A204.1 (cell line): ENCODE data around the gene TRAF3IP3.

Source experiments
- FAIRE-seq: peaks from 2 replicates; lab custom pipeline; 2012; peaks lifted over from hg19 to GRCh38; lab: Jason Lieb, UNC

TRAF3IP3 gene

GRCh38 chr1:209802117-209802779 is 46.4 kb downstream of the TRAF3IP3 start:
- FAIRE-seq, result no peak

DNA sequence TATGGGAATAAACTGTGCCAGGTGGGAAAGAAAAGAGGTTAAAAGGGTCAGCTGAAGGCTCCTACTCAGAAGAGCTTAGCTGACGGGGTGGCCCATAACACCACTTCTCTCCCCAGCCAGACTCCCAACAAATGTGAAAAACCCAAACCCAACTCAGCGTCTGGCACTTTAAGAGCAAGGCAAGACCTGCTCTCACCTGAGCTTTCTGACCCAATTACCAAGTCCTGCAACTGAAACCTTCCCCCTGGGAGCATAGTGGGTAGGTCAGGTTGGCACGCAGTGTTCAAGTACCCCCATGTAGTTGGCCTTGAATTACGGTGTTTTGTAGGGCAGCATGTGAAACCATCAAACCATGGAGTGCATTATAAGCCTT is 46.9 kb downstream of the TRAF3IP3 start:
- no peak for FAIRE-seq

GRCh38 chr1:209803568-209803967 is 47.7 kb downstream of the TRAF3IP3 start:
- FAIRE-seq, result no peak

DNA sequence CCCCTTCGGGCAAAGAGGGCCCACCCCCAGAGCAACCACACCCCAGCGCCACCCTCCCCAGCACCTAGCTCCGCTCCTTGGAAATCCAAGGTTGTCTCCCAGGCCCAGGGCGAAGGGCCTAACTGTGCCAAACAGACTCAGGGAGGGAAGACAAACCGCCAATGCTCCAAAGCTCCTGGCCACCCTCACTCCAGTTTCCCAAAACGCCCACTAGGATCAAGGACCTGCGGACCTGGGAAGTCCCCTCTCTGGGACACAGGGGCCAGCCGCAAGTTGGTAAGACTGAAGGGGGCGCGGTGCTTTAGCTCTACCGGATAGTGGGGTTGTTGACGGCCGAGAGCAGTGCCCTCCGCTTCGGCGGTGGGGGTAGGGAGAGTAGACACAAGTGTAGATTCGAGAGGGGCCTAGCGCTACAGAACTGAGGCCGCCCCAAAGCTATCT is 49.5 kb downstream of the TRAF3IP3 start:
- no peak for FAIRE-seq

DNA sequence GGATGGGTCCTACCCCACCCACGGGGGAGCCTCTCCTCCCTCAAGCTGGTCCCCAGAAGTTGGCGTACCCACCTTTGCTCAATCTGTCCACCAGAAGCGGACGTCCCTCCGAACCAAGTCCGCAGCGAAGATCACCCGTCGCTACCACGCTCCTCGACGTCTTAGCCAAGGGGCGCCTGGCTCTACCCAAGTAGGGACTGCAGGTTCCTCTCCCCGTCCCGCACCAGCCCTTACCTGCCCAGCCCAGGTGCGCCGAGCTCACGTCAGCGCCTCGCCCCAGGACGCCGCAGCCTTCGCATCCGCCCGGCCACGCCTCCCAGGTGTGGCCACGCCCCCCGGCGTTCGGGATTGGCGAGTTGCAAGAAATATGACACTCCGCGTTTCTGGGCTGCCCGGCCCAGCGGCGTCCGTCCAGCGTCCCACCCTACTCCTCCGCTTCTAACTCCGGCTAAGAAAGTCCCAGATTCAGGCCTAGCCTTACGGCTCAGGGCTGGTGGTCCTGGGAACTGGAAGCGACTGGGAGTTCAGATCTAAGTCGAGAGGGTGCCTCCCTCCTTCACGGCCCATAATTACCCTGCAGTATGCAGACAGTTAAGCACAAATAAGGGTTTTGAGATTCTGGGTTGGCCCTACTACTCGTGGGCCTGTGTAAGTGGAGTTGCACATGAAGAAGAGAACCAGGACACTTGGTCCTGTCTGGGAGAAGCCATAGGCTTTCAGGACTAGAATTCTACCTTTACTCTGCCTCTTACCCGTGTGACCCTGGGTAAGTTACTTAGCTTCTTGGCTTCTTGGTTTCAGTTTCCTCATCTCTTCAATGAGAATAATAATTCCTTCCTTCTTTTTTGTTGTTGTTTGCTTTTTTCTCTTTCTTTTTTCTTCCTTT is 50.3 kb downstream of the TRAF3IP3 start, which contains the start of gene IRF6:
IRF6 (minus strand) TSS at position 268 of the 886 bp plus-strand sequence. CDS start 4,729 bp downstream, outside the sequence.
- FAIRE-seq, result no peak

- no peak for FAIRE-seq
These were observed 51.7 kb downstream of the TRAF3IP3 start for GRCh38 chr1:209807509-209807908.

GRCh38 chr1:209808059-209808581 is 52.3 kb downstream of the TRAF3IP3 start:
- FAIRE-seq, result no peak

GRCh38 chr1:209809611-209810010 is 53.8 kb downstream of the TRAF3IP3 start:
- FAIRE-seq, result no peak

DNA sequence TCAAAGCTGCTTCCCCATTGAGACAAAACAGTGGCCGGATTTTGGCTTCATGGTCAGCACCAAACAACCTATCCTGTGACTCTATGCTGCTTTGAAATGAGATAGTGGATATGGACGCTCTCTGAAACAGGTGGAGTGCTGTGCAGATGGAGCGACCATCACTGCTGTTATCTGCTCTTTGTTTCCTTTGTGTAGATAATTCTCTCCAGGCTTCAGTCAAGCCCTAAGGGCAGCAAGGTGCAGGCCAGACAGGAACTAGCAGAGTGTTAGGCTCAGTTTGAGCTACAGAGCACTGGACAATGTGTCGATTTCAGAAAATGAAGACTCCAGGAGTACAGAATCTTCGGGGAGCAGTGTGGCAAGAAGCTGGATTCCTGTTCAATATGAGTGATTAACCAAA is 54.9 kb downstream of the TRAF3IP3 start:
- FAIRE-seq, result no peak

DNA sequence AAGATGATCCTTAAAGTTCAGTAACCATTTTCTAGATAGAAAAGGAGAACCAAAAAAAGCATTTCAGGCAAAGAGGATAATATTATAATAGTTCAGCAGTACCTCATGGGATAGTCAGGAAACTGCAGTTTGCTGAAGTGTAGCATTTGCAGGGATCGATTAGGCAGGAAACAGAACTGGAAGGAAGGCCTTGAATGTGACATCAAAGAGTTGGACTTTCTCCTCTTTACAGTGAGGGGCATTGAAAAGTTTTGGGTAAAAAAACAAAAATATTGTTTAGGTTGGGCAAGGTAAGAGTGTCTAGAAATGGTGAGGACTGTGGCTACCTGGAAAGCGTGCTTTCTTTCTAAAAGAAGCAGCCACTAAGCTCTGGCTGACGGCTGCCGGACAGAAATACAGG is 58.0 kb downstream of the TRAF3IP3 start:
- FAIRE-seq, result no peak

DNA sequence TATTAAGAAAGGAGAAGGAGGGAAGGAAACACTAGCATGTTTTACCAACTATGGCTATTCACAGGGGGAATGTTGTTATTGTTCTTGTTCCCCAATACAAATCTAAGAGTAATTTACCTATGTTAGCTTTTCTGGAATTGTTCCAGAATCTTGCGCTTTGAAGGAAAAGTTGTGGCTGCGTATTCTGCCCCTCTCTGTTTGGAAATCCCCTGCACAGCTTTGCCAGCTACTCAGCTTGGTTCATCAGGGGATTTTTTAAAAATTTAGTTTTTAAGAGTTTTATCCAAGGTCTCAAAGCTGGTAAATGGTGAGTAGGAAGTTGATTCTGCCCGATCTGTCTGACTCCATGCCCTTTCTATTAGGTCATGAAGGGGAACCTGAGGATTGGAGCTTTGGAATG is 59.6 kb downstream of the TRAF3IP3 start:
- FAIRE-seq, result no peak

DNA sequence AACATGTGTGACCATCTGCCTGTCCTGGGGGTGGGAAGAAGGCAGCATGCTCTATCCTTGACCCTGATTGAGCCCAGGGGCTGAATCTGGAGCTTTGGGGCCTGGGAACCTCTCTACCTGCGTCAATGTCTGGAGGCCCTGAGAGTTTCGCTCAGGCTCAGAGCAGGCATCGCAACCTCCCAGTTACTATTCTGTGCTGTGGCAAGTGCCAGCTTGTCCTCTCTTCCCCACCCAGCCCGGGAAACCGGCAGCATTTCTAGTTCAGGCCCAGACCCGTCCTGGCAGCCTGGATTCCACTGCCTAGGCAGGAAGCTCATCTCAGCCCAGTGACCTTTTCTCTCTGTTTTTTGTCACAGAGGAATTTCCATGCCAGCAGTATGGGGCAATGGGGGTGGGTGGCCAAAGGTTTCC is 60.1 kb downstream of the TRAF3IP3 start:
- FAIRE-seq, result no peak

DNA sequence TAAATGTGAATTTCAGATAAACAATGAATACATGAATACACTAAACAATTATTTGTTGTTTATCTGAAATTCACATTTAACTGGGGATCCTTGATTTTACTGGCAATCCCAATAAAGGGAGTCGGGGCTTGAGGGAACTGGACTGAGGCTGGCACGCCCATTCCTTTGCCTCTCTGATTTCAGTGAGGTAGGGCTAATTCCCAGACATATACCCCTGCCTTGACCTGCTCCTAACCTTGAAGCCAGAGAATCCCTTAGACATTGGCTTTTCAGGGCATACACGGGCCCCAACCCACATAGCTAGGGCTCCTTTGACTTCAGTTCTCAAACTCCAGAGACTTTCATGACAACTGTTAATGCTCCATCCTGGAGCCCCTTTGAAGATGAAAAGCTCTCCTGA is 61.1 kb downstream of the TRAF3IP3 start:
- no peak for FAIRE-seq

- FAIRE-seq, result no peak
These were observed 61.8 kb downstream of the TRAF3IP3 start for GRCh38 chr1:209817691-209818090.

DNA sequence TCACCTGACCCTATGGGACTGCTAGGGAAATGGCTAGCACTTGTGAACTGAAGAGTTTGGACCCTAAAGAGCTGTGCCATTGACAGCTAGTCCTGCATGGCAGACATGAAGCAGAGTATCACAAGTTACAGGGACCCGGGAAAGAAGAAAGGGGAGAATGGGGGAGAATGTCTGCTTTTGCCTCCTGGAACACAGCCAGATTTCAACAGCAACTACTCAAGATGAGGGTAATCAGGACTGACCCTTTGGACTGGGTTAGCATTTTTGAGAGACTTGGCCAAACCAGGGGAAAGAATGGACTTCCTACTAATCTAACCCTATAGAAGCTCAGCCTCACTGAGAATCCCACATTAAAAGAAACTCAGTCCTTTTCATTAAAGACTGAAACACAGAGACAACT is 63.2 kb downstream of the TRAF3IP3 start:
- FAIRE-seq, result no peak

DNA sequence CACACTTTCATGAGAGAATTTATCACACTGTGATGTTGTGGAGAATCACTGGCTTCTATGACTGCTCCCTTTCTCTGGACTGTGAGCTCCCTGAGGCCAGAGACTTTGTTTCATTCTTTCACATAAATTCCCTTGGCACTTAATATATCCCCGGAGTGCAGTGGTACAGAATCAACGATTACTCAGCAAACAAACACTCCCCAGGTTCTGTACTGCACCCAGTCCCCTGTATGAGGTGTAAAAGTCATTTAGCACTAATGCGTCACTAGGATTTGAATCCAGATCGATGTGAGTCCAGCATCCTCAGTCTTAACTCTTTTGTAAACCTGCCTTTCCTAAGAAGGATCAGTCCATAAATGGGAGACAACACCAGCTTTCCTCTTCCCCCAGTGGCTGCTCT is 65.1 kb downstream of the TRAF3IP3 start:
- no peak for FAIRE-seq

DNA sequence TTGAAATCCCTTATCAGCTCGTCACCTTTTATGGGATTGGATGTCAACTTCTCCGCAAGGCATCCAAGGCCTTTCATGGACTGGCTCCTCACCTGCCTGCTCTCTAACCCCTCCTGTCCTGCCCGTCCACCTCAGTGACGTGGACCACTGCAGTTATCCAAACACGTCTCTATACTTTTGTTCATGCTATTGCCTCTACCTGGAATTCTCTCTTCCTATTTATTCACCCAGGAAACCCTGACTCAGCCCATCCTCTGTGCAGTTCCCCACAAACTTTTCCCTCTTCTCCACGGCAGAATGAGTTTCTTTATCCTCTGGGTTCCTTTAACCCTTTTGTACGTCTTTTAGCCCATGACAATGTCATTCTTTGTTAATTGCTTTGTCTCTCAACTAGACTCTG is 66.9 kb downstream of the TRAF3IP3 start:
- no peak for FAIRE-seq

GRCh38 chr1:209823143-209824041 is 67.5 kb downstream of the TRAF3IP3 start:
- FAIRE-seq, result peak; percentile 70

DNA sequence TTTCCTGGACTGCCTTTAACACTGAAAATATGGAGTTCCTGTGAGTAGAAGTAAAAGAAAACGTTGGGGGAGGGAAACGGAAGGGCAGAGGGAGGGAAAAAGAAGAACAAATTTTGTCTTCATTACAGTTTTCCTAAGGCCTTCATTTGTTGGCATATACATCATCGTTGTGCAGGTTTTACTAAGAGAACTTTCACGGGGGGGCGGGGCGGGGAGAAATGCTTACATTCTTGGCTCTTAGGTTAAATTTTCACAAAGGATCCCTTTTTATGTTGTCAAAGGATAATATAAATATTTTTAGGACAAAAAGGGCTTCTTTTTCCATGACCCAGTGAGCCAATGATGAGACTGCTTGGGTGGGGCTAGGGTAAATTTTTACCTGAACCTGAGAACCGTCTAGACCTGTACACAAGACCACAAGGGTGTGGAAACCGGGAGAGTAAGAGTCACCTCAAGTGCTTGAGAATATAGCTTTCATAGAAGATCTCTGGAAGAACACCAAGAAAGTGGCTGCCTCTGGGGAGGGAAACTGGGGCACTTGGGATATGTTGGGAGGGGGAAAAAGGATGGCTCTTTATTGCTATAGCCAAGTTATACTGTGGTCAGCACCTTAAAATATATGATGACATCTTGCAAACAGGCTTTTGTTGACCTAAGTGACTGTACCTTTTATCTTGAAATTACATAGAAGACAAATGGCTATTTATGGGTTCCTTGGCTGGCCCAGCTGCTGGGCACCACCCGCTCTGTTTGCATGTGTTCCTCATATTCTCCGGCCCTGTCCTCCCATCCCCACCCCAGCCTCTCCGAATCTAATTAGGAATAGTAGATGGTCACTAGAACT is 70.0 kb downstream of the TRAF3IP3 start:
- FAIRE-seq, result no peak

DNA sequence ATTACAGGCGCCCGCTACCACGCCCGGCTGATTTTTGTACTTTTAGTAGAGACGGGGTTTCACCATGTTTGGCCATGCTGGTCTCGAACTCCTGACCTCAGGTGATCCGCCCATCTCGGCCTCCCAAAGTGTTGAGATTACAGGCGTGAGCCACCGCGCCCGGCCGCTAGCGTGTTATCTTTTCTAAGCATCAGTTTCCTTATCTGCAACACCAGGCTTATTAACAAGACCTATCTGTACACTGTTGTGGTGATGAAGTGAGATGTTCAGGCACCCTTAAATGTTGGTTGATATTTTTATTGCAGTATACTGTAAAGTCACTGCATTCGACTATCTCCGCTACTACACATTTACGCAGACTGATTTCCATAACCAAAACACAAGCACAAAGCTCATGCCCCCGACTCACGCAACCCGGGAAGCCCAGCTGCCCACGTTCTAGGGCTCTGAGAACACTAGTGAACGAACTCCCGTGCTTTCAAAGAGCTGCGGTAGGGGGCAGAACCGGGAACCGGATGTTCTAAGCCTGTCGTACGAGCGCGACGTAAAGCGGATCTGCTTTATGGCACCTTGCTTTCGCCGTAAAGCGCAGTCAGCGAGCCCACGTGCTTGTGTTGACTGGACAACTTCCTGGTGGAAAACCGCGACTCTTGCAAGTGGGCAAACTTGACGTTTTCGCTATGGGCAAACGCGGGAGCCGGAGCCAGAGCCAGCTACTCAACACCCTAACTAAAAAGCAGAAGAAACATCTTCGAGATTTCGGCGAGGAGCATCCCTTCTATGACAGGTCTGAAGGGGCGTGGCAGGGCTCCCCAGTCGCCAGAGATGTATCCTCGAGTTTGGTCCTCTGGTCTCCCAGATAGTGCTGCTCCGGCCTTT is 71.8 kb downstream of the TRAF3IP3 start, which contains the start of gene UTP25:
UTP25 (plus strand) TSS at position 589 of the 879 bp plus-strand sequence; CDS start at position 681, 92 bp downstream.
- FAIRE-seq, result peak; percentile 86
